Measurements from ENCODE around the gene FAM149A. TPM values are rescaled to one million over a fixed set of nuclear protein-coding genes. Genes with fewer than 3 reads are reported as not detected.

The FAM149A gene
- total and polyA plus RNA-seq, 10 donors = 0.61 to 7.3 (median 3.2) TPM

DNA sequence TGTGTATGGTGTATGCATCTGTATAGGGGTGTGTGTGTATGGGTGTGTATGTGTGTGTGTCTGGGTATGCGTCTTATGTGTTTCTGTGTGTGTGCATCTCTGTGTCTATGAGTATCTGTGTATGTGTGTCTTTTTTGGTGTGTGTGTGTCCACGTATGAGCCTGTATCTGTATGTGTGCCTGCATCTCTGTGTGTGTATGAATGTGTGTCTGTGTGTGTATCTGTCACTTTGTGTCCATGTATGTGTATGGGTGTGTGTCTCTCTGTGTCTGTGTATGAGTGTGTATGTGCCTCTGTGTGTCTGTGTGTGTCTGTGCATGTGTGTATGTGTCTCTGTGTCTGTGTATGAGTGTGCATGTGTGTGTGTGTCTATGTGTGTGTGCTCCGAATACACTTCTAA lies 24.3 kb downstream of the FAM149A start:
- Histone ChIP-seq H3K4me3 (no peak overlapping the region), H3K27me3 (replicated peaks in 1 of 7) (peaks cover 0 to 11% (median 0%) of the 10 kb centered on the region in 7 donors), H3K27ac (no peak overlapping the region), H3K9me3 (no peaks in the 10 kb centered on the region), H3K36me3 (no peaks in the 10 kb centered on the region), H3K4me1 (no peaks in the 10 kb centered on the region)
- no peak for DNase-seq
- 89 to 97% (median 90%) methylated on average over 3 of the region's 3 CpGs for WGBS, 5 donors
- intact Hi-C loops (cut with DNase I; ENCODE audit: low total_unique reads) = no loop called here
- no peak for TF ChIP-seq POLR2A (IDR thresholded peaks at IDR 0.05)
- TF ChIP-seq, protein P1, sequence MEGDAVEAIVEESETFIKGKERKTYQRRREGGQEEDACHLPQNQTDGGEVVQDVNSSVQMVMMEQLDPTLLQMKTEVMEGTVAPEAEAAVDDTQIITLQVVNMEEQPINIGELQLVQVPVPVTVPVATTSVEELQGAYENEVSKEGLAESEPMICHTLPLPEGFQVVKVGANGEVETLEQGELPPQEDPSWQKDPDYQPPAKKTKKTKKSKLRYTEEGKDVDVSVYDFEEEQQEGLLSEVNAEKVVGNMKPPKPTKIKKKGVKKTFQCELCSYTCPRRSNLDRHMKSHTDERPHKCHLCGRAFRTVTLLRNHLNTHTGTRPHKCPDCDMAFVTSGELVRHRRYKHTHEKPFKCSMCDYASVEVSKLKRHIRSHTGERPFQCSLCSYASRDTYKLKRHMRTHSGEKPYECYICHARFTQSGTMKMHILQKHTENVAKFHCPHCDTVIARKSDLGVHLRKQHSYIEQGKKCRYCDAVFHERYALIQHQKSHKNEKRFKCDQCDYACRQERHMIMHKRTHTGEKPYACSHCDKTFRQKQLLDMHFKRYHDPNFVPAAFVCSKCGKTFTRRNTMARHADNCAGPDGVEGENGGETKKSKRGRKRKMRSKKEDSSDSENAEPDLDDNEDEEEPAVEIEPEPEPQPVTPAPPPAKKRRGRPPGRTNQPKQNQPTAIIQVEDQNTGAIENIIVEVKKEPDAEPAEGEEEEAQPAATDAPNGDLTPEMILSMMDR (IDR thresholded peaks at IDR 0.05 in 8 of 11, conservative IDR thresholded peaks at IDR 0.05 in 3 of 11) = no peak

DNA sequence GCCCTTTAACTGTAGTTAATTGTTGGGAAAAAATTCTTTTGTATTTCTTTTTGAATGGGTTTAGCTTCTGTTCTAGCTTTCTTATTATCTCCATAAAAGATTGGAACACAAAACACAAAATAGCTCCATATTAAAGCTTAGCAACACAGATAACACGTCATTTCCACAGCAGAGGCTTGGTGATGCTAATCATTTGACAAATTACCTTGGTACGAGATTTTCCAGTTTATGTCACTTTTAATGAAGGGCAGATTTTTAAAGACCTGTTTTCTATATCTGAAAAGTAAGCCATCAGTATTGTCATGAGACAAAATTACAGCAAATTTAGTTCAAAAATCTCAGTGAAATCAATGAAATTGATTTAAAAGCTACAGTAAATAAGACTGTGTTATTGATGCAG lies 27.4 kb downstream of the FAM149A start:
- H3K4me3 ChIP-seq = no peak overlapping the region
- TF ChIP-seq POLR2AphosphoS5 (IDR thresholded peaks at IDR 0.05) (no peak), POLR2A (IDR thresholded peaks at IDR 0.05) (no peak)
- TF ChIP-seq, protein P1 (IDR thresholded peaks at IDR 0.05 in 8 of 11, conservative IDR thresholded peaks at IDR 0.05 in 3 of 11) = no peak
- WGBS, 5 donors = 88 to 100% (median 92%) methylated on average over 2 of the region's 2 CpGs

DNA sequence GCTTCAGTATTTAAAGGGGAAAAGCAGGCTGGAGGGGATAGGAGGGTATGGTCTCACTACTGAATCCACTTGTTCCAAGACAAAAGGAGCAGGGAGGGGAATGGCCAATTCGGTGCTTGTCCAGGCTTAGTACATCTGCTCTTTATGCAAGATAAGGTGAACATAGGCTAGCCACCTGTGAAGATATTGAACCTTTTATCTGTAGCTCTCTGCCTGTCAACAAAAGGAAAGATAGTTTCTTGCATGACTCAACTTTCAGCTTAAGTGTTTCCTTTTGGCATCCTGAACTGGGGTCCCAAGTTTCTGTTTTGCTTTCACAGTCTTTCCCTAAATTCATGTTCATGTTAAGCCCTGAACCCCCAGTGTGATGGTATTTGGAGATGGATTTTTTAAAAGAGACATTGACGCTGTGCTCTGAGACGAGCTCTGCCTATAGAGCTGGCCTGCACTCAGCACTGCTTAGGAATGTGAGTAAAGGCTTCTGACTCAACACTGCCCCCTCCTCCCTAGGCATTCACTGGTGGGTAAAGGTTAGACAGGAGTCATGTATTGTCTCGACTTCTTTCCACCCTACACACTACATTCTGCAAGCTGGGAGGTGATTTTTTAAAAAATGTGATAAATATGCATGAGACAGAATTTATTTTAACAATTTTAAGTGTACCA lies 28.2 kb downstream of the FAM149A start:
- peaks cover 0 to 6% (median 0%) of the 10 kb centered on the region in 6 donors for H3K4me1 ChIP-seq
- H3K9me3 ChIP-seq = no peaks in the 10 kb centered on the region
- H3K4me3 ChIP-seq = no peak overlapping the region
- intact Hi-C loops (cut with DNase I; ENCODE audit: low total_unique reads) = no loop called here
- 30 to 51% (median 43%) methylated on average over 4 of the region's 4 CpGs for WGBS, 5 donors
- no peak for DNase-seq
- no peak for TF ChIP-seq POLR2A (IDR thresholded peaks at IDR 0.05)
- no peak for TF ChIP-seq POLR2AphosphoS5 (IDR thresholded peaks at IDR 0.05)
- TF ChIP-seq, protein P1 (IDR thresholded peaks at IDR 0.05 in 8 of 11, conservative IDR thresholded peaks at IDR 0.05 in 3 of 11) = no peak
- H3K27me3 ChIP-seq (replicated peaks in 1 of 7) = peaks cover 0 to 11% (median 0%) of the 10 kb centered on the region in 7 donors
- no peaks in the 10 kb centered on the region for H3K36me3 ChIP-seq
- H3K27ac ChIP-seq = no peak overlapping the region

More for the DNA sequence above, 27.4 kb downstream of the FAM149A start:
- Histone ChIP-seq H3K36me3 (no peaks in the 10 kb centered on the region), H3K9me3 (no peaks in the 10 kb centered on the region), H3K4me1 (no peaks in the 10 kb centered on the region), H3K27me3 (replicated peaks in 1 of 7) (peaks cover 0 to 11% (median 0%) of the 10 kb centered on the region in 7 donors), H3K27ac (no peak overlapping the region)
- DNase-seq = no peak
- intact Hi-C loops (cut with DNase I; ENCODE audit: low total_unique reads) = no loop called here

DNA sequence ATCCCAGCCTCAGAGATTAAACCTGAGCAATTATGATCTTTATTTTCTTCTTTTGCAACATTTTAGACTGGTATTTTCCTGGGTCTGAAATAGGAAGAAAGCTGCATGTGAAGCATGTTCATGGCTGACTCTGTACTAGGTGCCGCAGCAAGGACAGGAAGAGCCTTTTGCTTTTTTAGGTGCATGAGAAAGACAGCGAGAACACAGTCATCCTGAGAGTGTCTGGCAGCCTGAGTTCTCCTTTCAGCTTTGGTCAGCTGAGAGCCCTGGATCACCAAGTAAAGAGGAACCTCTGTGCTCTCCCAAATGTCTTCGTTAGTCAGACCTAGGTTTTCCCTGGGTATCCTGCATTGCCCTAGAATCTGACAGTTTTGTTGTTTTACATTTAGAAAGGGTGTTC lies 29.8 kb downstream of the FAM149A start:
- Histone ChIP-seq H3K27ac (no peak overlapping the region), H3K27me3 (replicated peaks in 1 of 7) (peaks cover 0 to 8% (median 0%) of the 10 kb centered on the region in 7 donors), H3K4me3 (no peak overlapping the region), H3K36me3 (no peaks in the 10 kb centered on the region), H3K9me3 (no peaks in the 10 kb centered on the region), H3K4me1 (peaks cover 0 to 6% (median 0%) of the 10 kb centered on the region in 6 donors)
- 32 to 58% (median 48%) methylated on average over 3 of the region's 3 CpGs for WGBS, 5 donors
- DNase-seq = no peak
- TF ChIP-seq, protein P1 (IDR thresholded peaks at IDR 0.05 in 8 of 11, conservative IDR thresholded peaks at IDR 0.05 in 3 of 11) = no peak
- TF ChIP-seq POLR2AphosphoS5 (IDR thresholded peaks at IDR 0.05) = no peak
- TF ChIP-seq POLR2A (IDR thresholded peaks at IDR 0.05) = no peak
- intact Hi-C loops (cut with DNase I; ENCODE audit: low total_unique reads) = no loop called here

All from spleen (tissue), 11 donors.